NCI-H1436 (cell line): Measurements from ENCODE around the gene ATP12A.
"Not testable (repeated sequence)": the region's sequence is repeated elsewhere in the genome, so short reads cannot be mapped to it uniquely, and the experiment has no call there.

ENCODE experiments used
- DNase-seq: peaks from one replicate; lab custom pipeline; 2025; lab: John Stamatoyannopoulos, UW

ATP12A gene

DNA sequence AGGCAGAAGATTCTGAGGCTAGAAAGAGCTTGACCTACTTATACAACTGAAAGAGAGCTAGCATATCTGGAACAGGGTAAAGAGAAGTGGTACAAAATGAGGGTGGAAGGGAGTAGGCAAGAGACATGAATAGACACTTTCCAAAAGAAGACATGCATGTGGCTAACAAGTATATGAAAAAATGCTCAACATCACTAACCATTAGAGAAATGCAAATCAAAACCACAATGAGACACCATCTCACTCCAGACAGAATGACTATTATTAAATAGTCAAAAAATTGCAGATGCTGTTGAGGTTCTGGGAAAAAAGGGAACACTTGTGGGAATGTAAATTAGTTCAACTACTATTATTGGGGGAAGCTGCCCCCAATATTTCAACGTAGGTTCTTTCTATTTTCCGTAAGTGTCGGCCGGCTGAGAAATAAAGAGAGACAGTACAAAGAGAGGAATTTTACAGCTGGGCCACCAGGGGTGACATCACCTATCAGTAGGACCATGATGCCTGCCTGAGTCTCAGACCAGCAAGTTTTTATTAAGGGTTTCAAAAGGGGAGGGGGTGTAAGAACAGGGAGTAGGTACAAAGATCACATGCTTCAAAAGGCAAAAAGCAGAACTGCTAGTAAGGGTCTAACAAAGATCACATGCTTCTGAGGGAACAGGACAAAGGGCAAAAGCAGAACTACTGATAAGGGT, 50.8 kb downstream of the ATP12A start:
- DNase-seq, result not testable (repeated sequence)

DNA sequence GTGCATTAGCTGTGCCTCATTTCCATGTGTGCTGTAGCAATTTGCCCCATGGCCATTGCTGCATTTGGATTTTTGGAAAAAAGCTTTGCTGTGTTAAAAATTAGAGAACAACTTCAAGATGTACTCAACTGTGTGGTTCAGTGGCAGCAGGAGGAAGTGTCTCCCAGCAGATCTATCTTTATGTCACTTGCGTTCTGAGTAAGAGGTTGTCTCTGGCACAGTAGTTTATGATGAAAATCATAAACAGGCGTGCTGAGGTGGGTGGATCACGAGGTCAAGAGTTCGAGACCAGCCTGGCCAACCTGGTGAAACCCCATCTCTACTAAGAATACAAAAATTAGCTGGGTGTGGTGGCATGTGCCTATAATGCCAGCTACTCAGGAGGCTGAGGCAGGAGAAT, 54.7 kb downstream of the ATP12A start:
- DNase-seq, result no peak

- no peak for DNase-seq
These were observed 56.8 kb downstream of the ATP12A start for GRCh38 chr13:24737042-24737441.

DNA sequence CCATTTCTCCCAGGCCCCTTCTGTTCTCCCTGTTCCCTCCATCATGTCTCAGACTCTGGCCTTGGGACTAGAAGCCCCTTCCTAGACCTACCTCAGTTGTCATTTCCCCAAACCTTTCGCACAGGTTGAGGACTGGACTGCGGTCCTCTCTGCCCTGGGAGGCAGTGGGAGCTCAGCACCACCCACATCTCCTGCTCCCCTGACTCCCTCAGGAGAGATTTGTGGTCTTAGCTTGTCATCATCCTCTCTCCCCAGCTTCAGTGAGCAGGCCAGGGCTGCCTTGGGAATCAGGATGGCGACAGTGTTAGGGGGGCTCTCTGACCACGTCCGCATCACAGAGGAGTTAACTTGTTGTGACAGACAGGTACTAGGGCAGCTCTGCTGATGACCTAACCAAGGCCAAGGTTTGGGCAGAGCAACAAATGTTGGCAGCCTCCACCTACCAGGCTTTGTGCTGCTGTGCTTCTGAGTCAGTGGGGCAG, 58.2 kb downstream of the ATP12A start:
- DNase-seq, result no peak

GRCh38 chr13:24740014-24740890, 60.0 kb downstream of the ATP12A start:
- DNase-seq, result no peak

DNA sequence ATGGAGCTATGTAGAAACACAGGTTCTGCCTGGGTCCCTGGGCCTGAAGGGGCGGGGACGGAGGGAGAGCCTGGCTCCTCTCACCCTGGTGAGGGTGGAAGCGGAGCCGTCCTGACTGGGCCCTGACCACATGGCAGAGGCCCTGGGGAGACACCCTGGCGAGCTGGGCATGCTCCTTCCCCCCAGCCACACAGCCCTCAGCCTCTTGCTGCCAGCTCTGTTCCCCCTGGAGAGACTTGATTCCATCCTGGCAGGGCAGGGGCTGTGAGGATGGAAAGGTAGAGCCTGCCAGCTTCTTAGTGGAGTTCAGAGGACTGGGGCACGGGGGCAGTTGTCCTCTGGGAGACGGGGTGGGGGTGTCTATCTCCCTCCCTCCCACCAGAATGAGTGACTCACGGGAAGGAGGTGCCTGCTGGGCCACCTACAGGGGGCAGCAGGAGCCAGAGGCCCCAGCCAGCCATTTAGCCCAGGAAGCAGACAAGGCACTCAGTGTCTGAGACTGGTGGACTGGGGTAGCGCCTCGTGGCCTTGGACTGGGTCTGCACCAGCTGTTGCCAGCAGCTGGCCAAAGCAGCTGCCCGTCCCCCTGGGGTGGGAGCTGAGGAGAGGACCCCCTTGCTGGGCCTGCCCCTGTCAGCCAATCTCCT, 60.9 kb downstream of the ATP12A start:
- no peak for DNase-seq

GRCh38 chr13:24741791-24742190, 61.6 kb downstream of the ATP12A start:
- DNase-seq, result no peak

DNA sequence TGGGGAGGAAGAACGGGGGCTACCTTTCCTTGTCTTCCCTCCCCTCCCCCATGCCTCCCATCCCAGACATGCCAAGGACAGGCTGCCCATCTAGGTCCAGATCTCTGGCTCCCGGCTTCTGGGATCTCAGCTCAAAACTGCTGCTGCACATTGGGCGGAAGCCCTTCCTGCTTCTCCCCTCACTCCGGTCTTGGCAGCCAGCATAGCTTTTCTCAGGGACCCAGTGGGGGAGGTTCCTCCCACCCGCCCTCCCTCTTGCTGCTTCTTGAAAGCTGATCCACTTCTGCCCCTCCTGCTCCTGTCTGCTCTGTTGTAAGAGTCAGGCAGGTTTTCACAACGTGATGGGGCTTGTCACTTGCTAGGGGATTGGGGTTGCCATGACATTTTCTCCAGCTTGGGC, 62.1 kb downstream of the ATP12A start:
- no peak for DNase-seq

DNA sequence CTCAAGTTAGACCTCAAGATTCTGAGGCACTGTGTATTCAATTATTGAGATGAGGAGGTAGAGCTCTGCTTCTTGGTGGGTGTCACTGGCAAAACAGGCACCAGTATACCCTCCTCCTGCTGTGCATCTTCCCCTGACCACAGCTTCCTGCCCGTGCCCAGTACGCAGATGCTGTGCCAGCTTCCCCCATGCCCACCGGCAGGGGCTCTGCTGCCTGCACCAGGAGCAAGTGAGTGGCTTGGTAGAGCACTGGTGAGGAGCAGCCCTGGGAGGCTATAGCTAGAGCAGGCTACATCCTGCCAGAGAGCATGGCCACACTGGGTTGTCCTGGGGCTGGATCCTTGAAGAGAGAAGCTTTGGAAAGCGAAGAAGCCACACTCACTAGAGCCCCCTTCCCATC, 62.8 kb downstream of the ATP12A start:
- no peak for DNase-seq

- DNase-seq, result no peak
These were observed 64.0 kb downstream of the ATP12A start for GRCh38 chr13:24744247-24744646.

GRCh38 chr13:24745516-24745860, 65.3 kb downstream of the ATP12A start:
- DNase-seq, result no peak

GRCh38 chr13:24745861-24746617, 65.8 kb downstream of the ATP12A start:
- no peak for DNase-seq

GRCh38 chr13:24746618-24747247, 66.5 kb downstream of the ATP12A start:
- no peak for DNase-seq

GRCh38 chr13:24747248-24748060, 67.2 kb downstream of the ATP12A start:
- DNase-seq, result no peak

DNA sequence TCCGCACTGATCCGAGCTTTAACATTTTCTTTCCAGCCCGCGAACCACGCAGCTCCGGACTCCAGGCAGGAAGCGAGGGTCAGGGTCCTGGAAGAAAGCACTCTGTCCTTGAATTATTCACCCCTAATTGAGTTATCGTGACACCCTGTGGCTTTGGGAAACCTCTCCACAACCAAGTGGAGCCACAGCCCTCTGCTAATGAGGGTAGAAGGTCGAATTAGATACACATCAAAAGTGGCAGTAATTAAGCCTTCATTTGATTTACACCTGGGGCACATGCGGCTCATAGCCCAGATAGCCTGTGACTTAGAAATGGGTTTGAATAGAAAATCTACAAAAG, 67.8 kb downstream of the ATP12A start:
- DNase-seq, result no peak

- DNase-seq, result no peak
These were observed 79.0 kb downstream of the ATP12A start for GRCh38 chr13:24759197-24759596.
